GM12875 (cell line): ENCODE measurements around the gene RIPOR3.

Experiments used
- H3K4me3 ChIP-seq: one replicate; pipeline ENCODE4 v1.5.1; 2011; ENCODE audit warnings: low read depth, low read length, control low read depth
- CTCF ChIP-seq: IDR thresholded peaks from 2 replicates; pipeline ENCODE4 v1.5.1; 2011; ENCODE audit warnings: low read depth, mild to moderate bottlenecking, control low read depth, inconsistent platforms, low read length, moderate library complexity, borderline replicate concordance; ENCODE audit not compliant: insufficient read depth

The RIPOR3 gene

GRCh38 chr20:50555662-50556061 is 135.7 kb downstream of the RIPOR3 start:
- H3K4me3 ChIP-seq, result no peak overlapping the region
- TF ChIP-seq CTCF, result no peak

- no peak overlapping the region for H3K4me3 ChIP-seq
- no peak for TF ChIP-seq CTCF
These were observed 136.4 kb downstream of the RIPOR3 start for GRCh38 chr20:50554694-50555579.

- no peak overlapping the region for H3K4me3 ChIP-seq
- no peak for TF ChIP-seq CTCF
These were observed 138.4 kb downstream of the RIPOR3 start for GRCh38 chr20:50552979-50553378.

GRCh38 chr20:50551288-50551687 is 140.1 kb downstream of the RIPOR3 start:
- no peak for TF ChIP-seq CTCF

GRCh38 chr20:50550531-50550930 is 140.8 kb downstream of the RIPOR3 start:
- no peak overlapping the region for H3K4me3 ChIP-seq
- TF ChIP-seq CTCF, result no peak

More at GRCh38 chr20:50551288-50551687, 140.1 kb downstream of the RIPOR3 start:
- no peak overlapping the region for H3K4me3 ChIP-seq

GRCh38 chr20:50548396-50548795 is 142.9 kb downstream of the RIPOR3 start:
- TF ChIP-seq CTCF, result no peak

GRCh38 chr20:50547964-50548363 is 143.4 kb downstream of the RIPOR3 start:
- no peak for TF ChIP-seq CTCF

More at GRCh38 chr20:50548396-50548795, 142.9 kb downstream of the RIPOR3 start:
- H3K4me3 ChIP-seq, result no peak overlapping the region

More at GRCh38 chr20:50547964-50548363, 143.4 kb downstream of the RIPOR3 start:
- no peak overlapping the region for H3K4me3 ChIP-seq
